IPS-18a (cell line): ENCODE results near the gene NLRP4.

Experiments used
- H3K27ac ChIP-seq: one replicate; pipeline ENCODE4 v1.5.1; 2013; ENCODE audit warnings: low read length
- H3K27me3 ChIP-seq: one replicate; pipeline ENCODE4 v1.6.1; 2013; ENCODE audit warnings: mild to moderate bottlenecking, low read length; ENCODE audit not compliant: control insufficient read depth, insufficient read depth
- H3K36me3 ChIP-seq: one replicate; pipeline ENCODE4 v1.6.1; 2013; ENCODE audit warnings: low read depth, low read length; ENCODE audit not compliant: control insufficient read depth
- H3K4me1 ChIP-seq: one replicate; pipeline ENCODE4 v1.6.1; 2013; ENCODE audit warnings: low read depth, low read length; ENCODE audit not compliant: control insufficient read depth
- H3K4me3 ChIP-seq: one replicate; pipeline ENCODE4 v1.5.1; 2013; ENCODE audit warnings: low read length
- H3K9ac ChIP-seq: one replicate; pipeline ENCODE4 v1.6.1; 2013; ENCODE audit warnings: mild to moderate bottlenecking, low read length, moderate library complexity
- H3K9me3 ChIP-seq: one replicate; pipeline ENCODE4 v1.6.1; 2013; ENCODE audit warnings: low read depth, low read length; ENCODE audit not compliant: control insufficient read depth

The NLRP4 gene, protein sequence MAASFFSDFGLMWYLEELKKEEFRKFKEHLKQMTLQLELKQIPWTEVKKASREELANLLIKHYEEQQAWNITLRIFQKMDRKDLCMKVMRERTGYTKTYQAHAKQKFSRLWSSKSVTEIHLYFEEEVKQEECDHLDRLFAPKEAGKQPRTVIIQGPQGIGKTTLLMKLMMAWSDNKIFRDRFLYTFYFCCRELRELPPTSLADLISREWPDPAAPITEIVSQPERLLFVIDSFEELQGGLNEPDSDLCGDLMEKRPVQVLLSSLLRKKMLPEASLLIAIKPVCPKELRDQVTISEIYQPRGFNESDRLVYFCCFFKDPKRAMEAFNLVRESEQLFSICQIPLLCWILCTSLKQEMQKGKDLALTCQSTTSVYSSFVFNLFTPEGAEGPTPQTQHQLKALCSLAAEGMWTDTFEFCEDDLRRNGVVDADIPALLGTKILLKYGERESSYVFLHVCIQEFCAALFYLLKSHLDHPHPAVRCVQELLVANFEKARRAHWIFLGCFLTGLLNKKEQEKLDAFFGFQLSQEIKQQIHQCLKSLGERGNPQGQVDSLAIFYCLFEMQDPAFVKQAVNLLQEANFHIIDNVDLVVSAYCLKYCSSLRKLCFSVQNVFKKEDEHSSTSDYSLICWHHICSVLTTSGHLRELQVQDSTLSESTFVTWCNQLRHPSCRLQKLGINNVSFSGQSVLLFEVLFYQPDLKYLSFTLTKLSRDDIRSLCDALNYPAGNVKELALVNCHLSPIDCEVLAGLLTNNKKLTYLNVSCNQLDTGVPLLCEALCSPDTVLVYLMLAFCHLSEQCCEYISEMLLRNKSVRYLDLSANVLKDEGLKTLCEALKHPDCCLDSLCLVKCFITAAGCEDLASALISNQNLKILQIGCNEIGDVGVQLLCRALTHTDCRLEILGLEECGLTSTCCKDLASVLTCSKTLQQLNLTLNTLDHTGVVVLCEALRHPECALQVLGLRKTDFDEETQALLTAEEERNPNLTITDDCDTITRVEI

DNA sequence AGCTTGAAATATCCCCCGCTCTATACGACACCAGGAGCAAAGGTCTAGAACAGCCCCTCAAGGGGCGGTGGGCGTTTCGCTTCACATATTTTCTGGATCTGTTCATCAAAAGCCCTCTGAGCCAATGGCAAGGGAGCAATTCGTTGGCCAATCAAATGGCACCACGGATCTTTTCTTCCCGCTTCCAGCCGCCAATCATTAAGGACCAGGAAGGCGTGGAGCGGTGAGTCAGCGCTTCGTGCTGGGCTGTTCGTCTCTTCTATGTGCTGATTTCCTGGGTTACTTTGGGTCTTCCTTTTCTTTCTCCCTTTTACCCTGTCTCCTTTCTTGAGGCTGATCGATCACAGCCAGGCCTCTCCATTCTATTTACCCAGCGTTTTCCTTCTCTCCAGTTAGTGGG is at the start of gene NLRP4:
NLRP4 (plus strand) TSS at position 201 of the 400 bp plus-strand sequence. CDS start 15,541 bp downstream, outside the sequence.
- H3K27ac ChIP-seq = no peak within 1 kb of the TSS
- H3K36me3 ChIP-seq = no peaks in the 10 kb centered on the region
- peaks cover 56% of the 10 kb centered on the region for H3K9me3 ChIP-seq
- no peaks in the 10 kb centered on the region for H3K4me1 ChIP-seq
- H3K4me3 ChIP-seq = no peak within 1 kb of the TSS
- no peaks in the 10 kb centered on the region for H3K27me3 ChIP-seq
- no peak within 1 kb of the TSS for H3K9ac ChIP-seq

DNA sequence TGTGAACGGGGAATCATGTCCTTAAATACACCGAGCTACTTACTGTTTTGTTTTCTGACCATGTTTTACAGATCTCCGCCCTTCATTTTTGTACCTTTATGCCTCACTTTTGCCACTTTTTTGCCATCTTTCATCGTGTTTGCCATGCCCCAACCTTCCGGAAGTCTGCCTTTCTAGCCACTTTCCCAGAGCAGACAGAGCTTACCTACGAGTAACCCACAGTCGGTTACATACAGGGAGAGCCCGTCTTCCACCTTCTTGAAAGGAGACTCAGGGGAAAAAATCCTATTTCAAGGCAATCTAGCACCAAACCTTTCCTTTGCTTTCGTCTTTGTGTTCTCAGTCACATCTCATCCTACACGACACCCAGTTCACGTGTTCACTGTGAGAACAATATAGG is 41.3 kb upstream of the NLRP4 start:
- no peaks in the 10 kb centered on the region for H3K36me3 ChIP-seq
- no peak overlapping the region for H3K9ac ChIP-seq
- H3K27ac ChIP-seq = no peak overlapping the region
- H3K9me3 ChIP-seq = peaks cover 55% of the 10 kb centered on the region
- no peak overlapping the region for H3K4me3 ChIP-seq
- H3K27me3 ChIP-seq = no peaks in the 10 kb centered on the region
- H3K4me1 ChIP-seq = no peaks in the 10 kb centered on the region

DNA sequence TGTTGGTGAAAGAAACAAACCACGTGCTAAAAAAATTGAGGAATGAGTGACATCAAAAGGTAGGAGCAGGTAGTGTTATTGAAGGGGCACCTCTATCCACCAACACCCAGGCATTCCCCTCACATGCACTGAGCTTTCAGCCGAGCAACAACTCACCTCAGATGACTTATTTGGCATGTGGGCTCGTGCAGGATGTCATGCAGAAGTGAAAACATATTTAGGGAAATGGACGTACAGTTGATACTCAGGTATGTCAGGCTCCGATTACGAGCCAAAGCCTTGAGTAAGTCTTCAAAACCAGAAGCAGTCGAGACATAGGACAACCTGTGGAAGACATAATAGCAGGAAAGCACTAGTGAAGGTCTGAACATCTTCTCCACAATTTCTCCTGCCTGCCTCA is 34.9 kb upstream of the NLRP4 start:
- Histone ChIP-seq H3K9me3 (peaks cover 62% of the 10 kb centered on the region), H3K36me3 (no peaks in the 10 kb centered on the region), H3K27ac (no peak overlapping the region), H3K4me1 (no peaks in the 10 kb centered on the region), H3K9ac (no peak overlapping the region), H3K27me3 (no peaks in the 10 kb centered on the region), H3K4me3 (no peak overlapping the region)

DNA sequence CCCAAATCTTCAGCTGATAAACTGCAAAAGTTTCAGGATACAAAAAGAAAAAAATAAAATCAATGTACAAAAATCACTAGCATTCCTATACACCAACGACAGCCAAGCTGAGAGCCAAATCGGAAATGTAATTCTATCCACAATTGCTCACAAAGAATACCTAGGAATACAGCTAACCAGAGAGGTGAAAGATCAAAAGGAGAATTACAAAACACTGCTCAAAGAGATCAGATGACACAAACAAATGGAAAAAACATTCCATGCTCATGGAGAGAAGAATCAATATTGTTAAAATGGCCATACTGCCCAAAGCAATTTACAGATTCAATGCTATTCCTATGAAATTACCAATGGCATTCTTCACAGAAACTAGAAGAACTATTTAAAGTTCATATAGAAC is 34.1 kb upstream of the NLRP4 start:
- H3K4me3 ChIP-seq = no peak overlapping the region
- H3K36me3 ChIP-seq = no peaks in the 10 kb centered on the region
- peaks cover 68% of the 10 kb centered on the region for H3K9me3 ChIP-seq
- H3K9ac ChIP-seq = no peak overlapping the region
- H3K27me3 ChIP-seq = no peaks in the 10 kb centered on the region
- no peak overlapping the region for H3K27ac ChIP-seq
- H3K4me1 ChIP-seq = no peaks in the 10 kb centered on the region

DNA sequence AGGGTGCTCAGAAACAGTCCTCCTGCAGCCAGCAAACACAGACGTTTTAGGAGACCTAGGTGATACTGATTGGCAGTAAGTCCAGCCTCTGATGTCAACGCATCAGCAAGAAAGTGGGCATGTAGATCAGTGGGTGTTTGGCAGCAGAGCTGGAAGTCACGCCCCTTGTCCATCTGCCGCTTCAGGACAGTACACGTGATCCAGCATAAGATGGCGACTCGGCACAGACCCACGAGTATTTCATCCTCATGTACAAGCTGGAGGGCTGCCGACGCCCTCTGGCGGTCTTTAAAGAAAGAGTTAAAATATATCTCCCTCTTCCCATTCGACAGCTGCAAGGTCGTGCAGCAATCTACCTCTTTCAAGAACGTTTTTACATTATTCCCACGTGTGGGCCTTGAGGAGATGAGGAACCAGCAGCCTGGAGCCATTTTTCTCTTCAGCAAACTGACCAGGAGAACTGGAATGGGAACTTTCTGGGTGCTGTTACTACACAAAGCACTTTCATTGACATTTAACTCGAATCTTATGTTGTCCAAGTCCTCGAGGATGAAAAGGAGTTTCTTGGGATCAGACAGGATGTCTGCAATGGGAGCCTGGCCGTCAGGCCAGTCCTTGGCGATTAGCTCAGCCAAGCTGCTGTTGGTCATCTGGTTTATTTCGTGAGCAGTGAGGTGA is 26.8 kb upstream of the NLRP4 start:
- H3K9ac ChIP-seq = no peak overlapping the region
- no peaks in the 10 kb centered on the region for H3K27me3 ChIP-seq
- H3K9me3 ChIP-seq = peaks cover 68% of the 10 kb centered on the region
- no peaks in the 10 kb centered on the region for H3K4me1 ChIP-seq
- H3K4me3 ChIP-seq = no peak overlapping the region
- no peaks in the 10 kb centered on the region for H3K36me3 ChIP-seq
- no peak overlapping the region for H3K27ac ChIP-seq

DNA sequence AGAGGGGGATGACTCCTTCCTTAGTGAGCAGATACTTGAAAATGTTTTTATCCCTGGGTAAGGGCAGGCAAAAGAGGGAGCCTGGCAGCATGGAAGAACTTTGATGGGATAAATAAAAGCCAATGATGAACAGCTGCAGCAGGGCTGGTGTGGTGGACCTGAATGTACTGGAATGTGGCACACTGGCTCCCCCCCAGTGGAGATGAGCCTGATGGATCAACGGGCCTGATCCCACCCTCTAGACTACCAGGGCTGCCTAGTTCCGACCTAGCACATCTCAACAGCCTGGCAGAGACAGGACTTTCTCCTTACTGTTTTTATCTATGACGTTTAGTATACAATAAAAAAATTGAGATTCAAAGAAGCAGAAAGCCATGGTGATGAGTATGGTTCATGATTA is 25.0 kb upstream of the NLRP4 start:
- Histone ChIP-seq H3K4me3 (no peak overlapping the region), H3K9ac (no peak overlapping the region), H3K9me3 (peaks cover 71% of the 10 kb centered on the region), H3K27ac (no peak overlapping the region), H3K27me3 (no peaks in the 10 kb centered on the region), H3K36me3 (no peaks in the 10 kb centered on the region), H3K4me1 (no peaks in the 10 kb centered on the region)

DNA sequence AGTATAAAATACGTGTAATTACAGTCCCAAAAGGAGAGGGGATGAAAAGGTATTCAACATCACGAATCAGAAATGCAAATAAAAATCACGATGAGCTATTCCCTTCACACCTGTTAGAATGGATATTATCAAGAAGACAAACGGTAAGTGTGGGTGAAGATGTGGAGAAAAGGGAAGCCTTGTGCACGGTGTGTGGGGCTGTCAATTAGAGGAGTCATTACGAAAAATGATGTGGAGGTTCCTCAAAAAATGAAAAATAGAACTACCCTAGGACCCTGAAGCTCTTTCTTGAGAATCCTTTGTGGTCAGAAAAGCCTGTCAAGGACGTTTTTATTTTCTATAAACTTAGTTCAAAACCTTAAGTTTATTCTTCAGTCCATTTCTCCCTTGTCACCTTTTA is 23.9 kb upstream of the NLRP4 start:
- Histone ChIP-seq H3K9me3 (peaks cover 72% of the 10 kb centered on the region), H3K4me1 (no peaks in the 10 kb centered on the region), H3K36me3 (no peaks in the 10 kb centered on the region), H3K27me3 (no peaks in the 10 kb centered on the region), H3K27ac (no peak overlapping the region), H3K9ac (no peak overlapping the region), H3K4me3 (no peak overlapping the region)

DNA sequence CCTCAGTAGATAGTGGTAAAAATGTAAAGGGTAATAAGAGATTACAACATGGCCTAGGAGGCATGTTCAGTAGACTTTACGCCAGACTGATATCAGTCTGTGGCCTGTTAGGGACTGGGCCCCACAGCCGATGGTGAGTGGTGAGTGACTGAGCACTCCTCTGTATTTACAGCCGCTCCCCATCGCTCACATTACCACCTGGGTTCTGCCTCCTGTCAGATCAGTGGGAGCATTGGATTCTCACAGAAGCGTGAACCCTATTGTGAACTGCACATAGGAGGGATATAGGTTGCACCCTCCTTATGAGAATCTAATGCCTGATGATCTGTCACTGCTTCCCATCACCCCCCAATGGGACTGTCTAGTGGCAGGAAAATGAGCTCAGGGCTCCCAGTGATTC is 22.4 kb upstream of the NLRP4 start:
- Histone ChIP-seq H3K9me3 (peaks cover 72% of the 10 kb centered on the region), H3K27ac (no peak overlapping the region), H3K9ac (no peak overlapping the region), H3K4me1 (no peaks in the 10 kb centered on the region), H3K4me3 (no peak overlapping the region), H3K27me3 (no peaks in the 10 kb centered on the region), H3K36me3 (no peaks in the 10 kb centered on the region)

DNA sequence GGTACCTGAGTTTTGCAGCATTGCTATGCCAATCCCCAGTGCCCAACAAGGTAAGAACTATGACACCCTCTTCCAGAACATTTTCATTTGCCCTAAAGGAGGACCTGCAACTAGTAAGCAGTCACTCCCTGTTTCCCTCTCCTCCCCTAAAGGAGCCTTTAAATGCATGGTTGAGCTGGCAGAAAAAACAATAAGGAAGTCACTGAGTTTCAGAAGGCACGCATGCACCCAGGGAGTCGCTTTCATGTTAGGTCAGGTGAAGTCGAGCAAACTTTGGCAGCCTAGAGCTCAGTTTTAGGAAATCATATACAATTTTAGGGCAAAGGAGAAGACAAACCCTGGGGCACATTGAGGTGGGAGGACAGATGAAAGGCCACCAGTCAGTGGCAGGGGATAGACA is 16.3 kb upstream of the NLRP4 start:
- H3K27ac ChIP-seq = no peak overlapping the region
- H3K4me1 ChIP-seq = no peaks in the 10 kb centered on the region
- no peaks in the 10 kb centered on the region for H3K27me3 ChIP-seq
- H3K9ac ChIP-seq = no peak overlapping the region
- peaks cover 60% of the 10 kb centered on the region for H3K9me3 ChIP-seq
- H3K4me3 ChIP-seq = no peak overlapping the region
- H3K36me3 ChIP-seq = no peaks in the 10 kb centered on the region

DNA sequence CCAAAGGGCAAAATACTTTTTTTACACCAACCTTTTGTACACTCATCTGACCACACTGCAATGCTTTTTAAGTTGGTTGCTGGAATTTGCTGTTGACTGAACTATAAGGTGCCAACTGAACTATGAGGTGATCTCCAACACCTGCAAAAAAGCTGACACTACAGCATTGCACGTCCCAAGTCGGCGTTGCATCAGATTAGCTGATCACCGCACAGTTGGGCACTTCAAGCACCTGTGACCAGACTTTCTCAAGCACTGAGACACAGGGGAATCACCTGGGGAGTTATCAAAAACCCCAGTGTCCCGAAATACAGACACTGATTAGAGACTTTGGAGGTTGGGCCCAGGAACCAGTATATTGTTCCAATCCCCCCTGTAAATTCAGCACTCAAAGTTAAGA is 5.7 kb upstream of the NLRP4 start:
- peaks cover 46% of the 10 kb centered on the region for H3K9me3 ChIP-seq
- no peaks in the 10 kb centered on the region for H3K36me3 ChIP-seq
- H3K4me1 ChIP-seq = no peaks in the 10 kb centered on the region
- H3K27ac ChIP-seq = no peak overlapping the region
- H3K9ac ChIP-seq = no peak overlapping the region
- H3K27me3 ChIP-seq = no peaks in the 10 kb centered on the region
- H3K4me3 ChIP-seq = no peak overlapping the region

DNA sequence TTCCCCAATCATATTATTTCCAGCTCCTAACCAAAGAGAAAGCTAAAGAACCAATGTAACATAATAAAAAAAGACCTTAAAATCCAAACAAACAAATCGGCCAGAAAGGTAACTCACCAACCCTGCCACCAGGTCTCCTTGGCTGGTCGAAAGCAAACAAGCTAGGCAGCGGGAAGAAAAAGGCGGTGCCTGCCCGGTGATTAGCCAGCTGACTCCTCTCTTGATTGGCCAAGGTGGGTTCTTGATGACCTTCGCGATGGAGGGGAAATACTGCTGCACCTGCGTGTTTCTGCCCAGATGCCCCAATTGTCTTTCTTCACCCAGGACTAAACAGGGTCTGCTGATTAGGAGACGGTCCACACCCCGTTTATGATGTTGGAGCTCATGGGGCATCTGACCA is 4.5 kb upstream of the NLRP4 start, which contains the start of gene NLRP11:
NLRP11 (minus strand) TSS at position 154 of the 400 bp plus-strand sequence. CDS start 13,825 bp downstream, outside the sequence.
- no peak within 1 kb of the TSS for H3K4me3 ChIP-seq
- H3K27me3 ChIP-seq = no peaks in the 10 kb centered on the region
- H3K9me3 ChIP-seq = peaks cover 53% of the 10 kb centered on the region
- H3K4me1 ChIP-seq = no peaks in the 10 kb centered on the region
- no peak within 1 kb of the TSS for H3K27ac ChIP-seq
- no peaks in the 10 kb centered on the region for H3K36me3 ChIP-seq
- no peak within 1 kb of the TSS for H3K9ac ChIP-seq
